Measurements from ENCODE around the gene RBM15B. TPM values are rescaled to one million over a fixed set of nuclear protein-coding genes. Genes with fewer than 3 reads are reported as not detected.

The RBM15B gene
- total and polyA plus RNA-seq, 2 donors (not counting 1 experiment from before 2014, with no cell fraction given) = 10.8 to 29.5 TPM

DNA sequence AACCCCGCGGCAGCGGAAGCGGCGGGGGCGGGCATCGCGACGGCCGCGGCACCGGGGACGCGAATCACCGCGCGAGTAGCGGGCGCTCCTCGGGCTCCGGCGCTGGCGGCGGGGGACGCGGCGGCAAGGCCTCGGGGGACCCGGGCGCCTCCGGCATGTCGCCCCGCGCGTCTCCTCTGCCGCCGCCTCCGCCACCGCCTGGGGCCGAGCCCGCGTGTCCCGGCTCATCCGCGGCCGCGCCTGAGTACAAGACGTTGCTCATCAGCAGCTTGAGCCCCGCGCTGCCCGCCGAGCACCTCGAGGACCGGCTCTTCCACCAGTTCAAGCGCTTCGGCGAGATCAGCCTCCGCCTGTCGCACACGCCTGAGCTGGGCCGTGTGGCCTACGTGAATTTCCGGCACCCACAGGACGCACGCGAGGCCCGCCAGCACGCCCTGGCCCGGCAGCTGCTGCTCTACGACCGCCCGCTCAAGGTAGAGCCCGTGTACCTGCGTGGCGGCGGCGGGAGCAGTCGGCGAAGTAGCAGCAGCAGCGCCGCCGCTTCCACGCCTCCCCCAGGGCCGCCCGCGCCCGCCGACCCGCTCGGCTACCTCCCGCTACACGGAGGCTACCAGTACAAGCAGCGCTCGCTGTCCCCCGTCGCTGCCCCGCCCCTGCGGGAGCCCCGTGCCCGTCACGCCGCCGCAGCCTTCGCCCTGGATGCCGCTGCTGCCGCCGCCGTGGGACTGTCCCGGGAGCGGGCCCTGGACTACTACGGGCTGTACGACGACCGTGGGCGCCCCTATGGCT, 675 bp downstream of the RBM15B start:
- TF ChIP-seq, protein P1, sequence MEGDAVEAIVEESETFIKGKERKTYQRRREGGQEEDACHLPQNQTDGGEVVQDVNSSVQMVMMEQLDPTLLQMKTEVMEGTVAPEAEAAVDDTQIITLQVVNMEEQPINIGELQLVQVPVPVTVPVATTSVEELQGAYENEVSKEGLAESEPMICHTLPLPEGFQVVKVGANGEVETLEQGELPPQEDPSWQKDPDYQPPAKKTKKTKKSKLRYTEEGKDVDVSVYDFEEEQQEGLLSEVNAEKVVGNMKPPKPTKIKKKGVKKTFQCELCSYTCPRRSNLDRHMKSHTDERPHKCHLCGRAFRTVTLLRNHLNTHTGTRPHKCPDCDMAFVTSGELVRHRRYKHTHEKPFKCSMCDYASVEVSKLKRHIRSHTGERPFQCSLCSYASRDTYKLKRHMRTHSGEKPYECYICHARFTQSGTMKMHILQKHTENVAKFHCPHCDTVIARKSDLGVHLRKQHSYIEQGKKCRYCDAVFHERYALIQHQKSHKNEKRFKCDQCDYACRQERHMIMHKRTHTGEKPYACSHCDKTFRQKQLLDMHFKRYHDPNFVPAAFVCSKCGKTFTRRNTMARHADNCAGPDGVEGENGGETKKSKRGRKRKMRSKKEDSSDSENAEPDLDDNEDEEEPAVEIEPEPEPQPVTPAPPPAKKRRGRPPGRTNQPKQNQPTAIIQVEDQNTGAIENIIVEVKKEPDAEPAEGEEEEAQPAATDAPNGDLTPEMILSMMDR (IDR thresholded peaks at IDR 0.05) = no peak
- TF ChIP-seq EZH2 (IDR thresholded peaks at IDR 0.05; ENCODE audit: borderline replicate concordance, insufficient read depth, low read depth, low read length, poor library complexity, severe bottlenecking) = no peak
- no peaks in the 10 kb centered on the region for H3K9me3 ChIP-seq (ENCODE audit: control extremely low read depth in 1 of 3, control insufficient read depth in 2 of 3, insufficient read depth in 1 of 3, low read length in 2 of 3)
- no peak for ATAC-seq (ENCODE audit: low read depth)

More for the DNA sequence above, 675 bp downstream of the RBM15B start:
- Mint-ChIP-seq H3K9me3 (ENCODE audit: insufficient read depth) (no peaks in the 10 kb centered on the region), H3K27me3 (no peaks in the 10 kb centered on the region), H3K27ac (peak overlapping the region; percentile 84), H3K4me3 (peak overlapping the region; percentile 84), H3K4me1 (peaks cover 52% of the 10 kb centered on the region)
- Histone ChIP-seq H3K4me3 (ENCODE audit: control extremely low read depth in 1 of 5, extremely low read depth in 1 of 5, insufficient read depth in 1 of 5, low read depth in 2 of 5, low read length in 4 of 5) (peak overlapping the region; percentile 11 to 66 (median 58)), H3K79me2 (ENCODE audit: control insufficient read depth, insufficient read depth, low read length) (peaks cover 46% of the 10 kb centered on the region), H4K20me1 (ENCODE audit: control insufficient read depth, insufficient read depth, low read length, poor library complexity, severe bottlenecking) (peaks cover 49% of the 10 kb centered on the region), H3K36me3 (replicated peaks in 1 of 2; ENCODE audit: control extremely low read depth in 1 of 2, control insufficient read depth in 1 of 2, extremely low read depth in 1 of 2, insufficient read depth in 2 of 2, low read length in 1 of 2) (peaks cover 1 to 62% of the 10 kb centered on the region in 2 experiments), H3K4me2 (replicated peaks; ENCODE audit: low read depth, low read length, poor library complexity, severe bottlenecking) (peak overlapping the region; percentile 91), H3K27me3 (replicated peaks in 1 of 4; ENCODE audit: control extremely low read depth in 1 of 4, control insufficient read depth in 3 of 4, insufficient read depth in 4 of 4, low read length in 3 of 4) (no peaks in the 10 kb centered on the region), H3K9ac (ENCODE audit: low read length) (peak overlapping the region; percentile 65), H2AFZ (ENCODE audit: insufficient read depth, low read depth, low read length, poor library complexity, severe bottlenecking) (peak overlapping the region; percentile 69), H3K4me1 (ENCODE audit: control insufficient read depth in 2 of 2, insufficient read depth in 2 of 2, low read length in 2 of 2) (peaks cover 18 to 35% of the 10 kb centered on the region in 2 donors), H3K27ac (ENCODE audit: low read length in 2 of 2) (peak overlapping the region; percentile 71 to 78)
- 13% methylated on average over 115 of the region's 115 CpGs for WGBS (ENCODE audit: insufficient coverage)
- CTCF ChIA-PET = interaction anchor here (4.0 kb wide), 1 partner anchor 289 kb away, joined by 27 read pairs; no protein-coding TSS in a partner anchor
- DNase-seq = no peak
- intact Hi-C loops (cut with micrococcal nuclease) = loop anchor here (1.0 to 10.0 kb wide), 4 partner anchors 43 to 1143 kb away; partner anchors contain the start of genes NT5DC2 and UQCC5
- POLR2A ChIA-PET = no interaction called here
